ENCODE results near the gene AK5.
"Not testable (repeated sequence)": the region's sequence is repeated elsewhere in the genome, so short reads cannot be mapped to it uniquely, and the experiment has no call there.

Gene AK5

GRCh38 chr1:77405186-77405585 is 123.4 kb downstream of the AK5 start:
- DNase-seq (ENCODE audit: low spot score): no peak
- TF ChIP-seq CTCF (IDR thresholded peaks at IDR 0.05): no peak
- Histone ChIP-seq H3K27ac (no peak overlapping the region), H3K4me3 (no peak overlapping the region)

GRCh38 chr1:77406661-77407060 is 124.8 kb downstream of the AK5 start:
- no peak for TF ChIP-seq CTCF (IDR thresholded peaks at IDR 0.05)
- Histone ChIP-seq H3K27ac (peak overlapping the region in 1 of 2 donors; percentile 62), H3K4me3 (no peak overlapping the region)
- DNase-seq (ENCODE audit: low spot score): no peak

GRCh38 chr1:77407738-77408375 is 126.0 kb downstream of the AK5 start:
- DNase-seq (ENCODE audit: low spot score): no peak
- H3K27ac ChIP-seq: no peak overlapping the region
- H3K4me3 ChIP-seq: no peak overlapping the region
- no peak for TF ChIP-seq CTCF (IDR thresholded peaks at IDR 0.05)

GRCh38 chr1:77408933-77409332 is 127.1 kb downstream of the AK5 start:
- not testable (repeated sequence) for DNase-seq (ENCODE audit: low spot score); H3K27ac ChIP-seq; H3K4me3 ChIP-seq

GRCh38 chr1:77412069-77412819 is 130.4 kb downstream of the AK5 start:
- no peak overlapping the region for H3K27ac ChIP-seq
- TF ChIP-seq CTCF (IDR thresholded peaks at IDR 0.05): no peak
- no peak overlapping the region for H3K4me3 ChIP-seq
- DNase-seq (ENCODE audit: low spot score): no peak

GRCh38 chr1:77412820-77413530 is 131.2 kb downstream of the AK5 start:
- TF ChIP-seq CTCF (IDR thresholded peaks at IDR 0.05): no peak
- no peak for DNase-seq (ENCODE audit: low spot score)
- H3K27ac ChIP-seq: no peak overlapping the region
- H3K4me3 ChIP-seq: no peak overlapping the region

- no peak overlapping the region for H3K27ac ChIP-seq
- no peak for DNase-seq (ENCODE audit: low spot score)
- no peak for TF ChIP-seq CTCF (IDR thresholded peaks at IDR 0.05)
- no peak overlapping the region for H3K4me3 ChIP-seq
These were observed 131.9 kb downstream of the AK5 start for GRCh38 chr1:77413541-77414335.
